ENCODE measurements around the gene USP35.

USP35 gene

GRCh38 chr11:78213526-78214330, 25.0 kb downstream of the USP35 start:
- Histone ChIP-seq H3K4me1 (peaks cover 9 to 55% (median 47%) of the 10 kb centered on the region in 10 experiments), H4K20me1 (peaks cover 0 to 70% (median 17%) of the 10 kb centered on the region in 11 experiments; a peak in 14 of 22 replicates), H3K4me2 (peak overlapping the region in 7 of 11 experiments; percentile 16 to 48 (median 31); a peak in 10 of 22 replicates), H3K4me3 (no peak overlapping the region), H3K27me3 (no peaks in the 10 kb centered on the region), H3K9me3 (replicated peaks in 1 of 11) (0 out of 22 replicates have a peak, but pooled peaks cover 0 to 4% (median 0%) of the 10 kb centered on the region in 11 experiments), H3K9ac (no peak overlapping the region), H3K36me3 (peaks cover 56 to 89% (median 73%) of the 10 kb centered on the region in 11 experiments), H3K27ac (no peak overlapping the region)
- TF ChIP-seq Cebpa-rat (IDR thresholded peaks at IDR 0.05), result no peak

- no peak for TF ChIP-seq Cebpa-rat (IDR thresholded peaks at IDR 0.05)
- Histone ChIP-seq H3K27ac (no peak overlapping the region), H4K20me1 (peaks cover 0 to 79% (median 16%) of the 10 kb centered on the region in 11 experiments; a peak in 14 of 22 replicates), H3K4me3 (no peak overlapping the region), H3K4me1 (peaks cover 9 to 53% (median 46%) of the 10 kb centered on the region in 10 experiments), H3K36me3 (peaks cover 64 to 89% (median 82%) of the 10 kb centered on the region in 11 experiments), H3K9me3 (replicated peaks in 1 of 11) (0 out of 22 replicates have a peak, but pooled peaks cover 0 to 4% (median 0%) of the 10 kb centered on the region in 11 experiments), H3K4me2 (peak overlapping the region in 8 of 11 experiments; percentile 18 to 64 (median 46); a peak in 14 of 22 replicates), H3K27me3 (no peaks in the 10 kb centered on the region), H3K9ac (no peak overlapping the region)
Observed at GRCh38 chr11:78214331-78215194, 25.8 kb downstream of the USP35 start.

GRCh38 chr11:78216021-78216420, 27.3 kb downstream of the USP35 start:
- Histone ChIP-seq H3K9ac (no peak overlapping the region), H3K27me3 (no peaks in the 10 kb centered on the region), H3K36me3 (peaks cover 79 to 96% (median 86%) of the 10 kb centered on the region in 11 experiments), H3K4me1 (peaks cover 0 to 42% (median 35%) of the 10 kb centered on the region in 10 experiments; a peak in 17 of 20 replicates), H4K20me1 (peaks cover 0 to 88% (median 24%) of the 10 kb centered on the region in 11 experiments; a peak in 13 of 22 replicates), H3K27ac (0 out of 22 replicates have a peak overlapping the region, but pooled peaks of 1 of the 11 experiments have one; percentile 27), H3K4me2 (peak overlapping the region in 7 of 11 experiments; percentile 1 to 30 (median 13); a peak in 9 of 22 replicates), H3K4me3 (no peak overlapping the region), H3K9me3 (replicated peaks in 1 of 11) (0 out of 22 replicates have a peak, but pooled peaks cover 0 to 4% (median 0%) of the 10 kb centered on the region in 11 experiments)
- no peak for TF ChIP-seq Cebpa-rat (IDR thresholded peaks at IDR 0.05)

GRCh38 chr11:78216571-78217287, 28.0 kb downstream of the USP35 start:
- Histone ChIP-seq H4K20me1 (peaks cover 0 to 87% (median 28%) of the 10 kb centered on the region in 11 experiments; a peak in 13 of 22 replicates), H3K9me3 (replicated peaks in 1 of 11) (0 out of 22 replicates have a peak, but pooled peaks cover 0 to 4% (median 0%) of the 10 kb centered on the region in 11 experiments), H3K4me3 (no peak overlapping the region), H3K4me1 (peaks cover 0 to 42% (median 35%) of the 10 kb centered on the region in 10 experiments; a peak in 17 of 20 replicates), H3K27me3 (no peaks in the 10 kb centered on the region), H3K27ac (0 out of 22 replicates have a peak overlapping the region, but pooled peaks of 1 of the 11 experiments have one; percentile 2), H3K4me2 (peak overlapping the region in 7 of 11 experiments; percentile 1 to 30 (median 13); a peak in 3 of 22 replicates), H3K9ac (no peak overlapping the region), H3K36me3 (peaks cover 86 to 98% (median 93%) of the 10 kb centered on the region in 11 experiments)
- no peak for TF ChIP-seq Cebpa-rat (IDR thresholded peaks at IDR 0.05)

- Histone ChIP-seq H3K4me1 (peaks cover 0 to 41% (median 35%) of the 10 kb centered on the region in 10 experiments; a peak in 17 of 20 replicates), H3K9ac (no peak overlapping the region), H3K4me2 (no peak overlapping the region; a peak in 1 of 22 replicates), H3K27me3 (no peaks in the 10 kb centered on the region), H4K20me1 (peaks cover 0 to 85% (median 27%) of the 10 kb centered on the region in 11 experiments; a peak in 13 of 22 replicates), H3K27ac (no peak overlapping the region), H3K9me3 (replicated peaks in 1 of 11) (0 out of 22 replicates have a peak, but pooled peaks cover 0 to 1% (median 0%) of the 10 kb centered on the region in 11 experiments), H3K36me3 (peaks cover 95 to 99% (median 98%) of the 10 kb centered on the region in 11 experiments), H3K4me3 (no peak overlapping the region)
- TF ChIP-seq Cebpa-rat (IDR thresholded peaks at IDR 0.05), result no peak
Observed at GRCh38 chr11:78217650-78218541, 29.2 kb downstream of the USP35 start.

GRCh38 chr11:78218707-78219492, 30.2 kb downstream of the USP35 start:
- Histone ChIP-seq H3K4me3 (no peak overlapping the region), H3K36me3 (peaks cover 96 to 99% (median 98%) of the 10 kb centered on the region in 11 experiments), H4K20me1 (peaks cover 0 to 85% (median 24%) of the 10 kb centered on the region in 11 experiments; a peak in 12 of 22 replicates)

More at GRCh38 chr11:78218707-78219492, 30.2 kb downstream of the USP35 start:
- Histone ChIP-seq H3K27ac (no peak overlapping the region), H3K4me1 (peaks cover 3 to 41% (median 37%) of the 10 kb centered on the region in 10 experiments; a peak in 19 of 20 replicates), H3K27me3 (no peaks in the 10 kb centered on the region), H3K9ac (no peak overlapping the region), H3K4me2 (no peak overlapping the region), H3K9me3 (replicated peaks in 1 of 11) (no peaks in the 10 kb centered on the region)
- no peak for TF ChIP-seq Cebpa-rat (IDR thresholded peaks at IDR 0.05)
